ENCODE measurements around the gene SLC25A36. TPM values are rescaled to one million over a fixed set of nuclear protein-coding genes. Genes with fewer than 3 reads are reported as not detected.

The SLC25A36 gene
- total RNA-seq, 1 experiment from 2014 or later = 78.4 TPM

DNA sequence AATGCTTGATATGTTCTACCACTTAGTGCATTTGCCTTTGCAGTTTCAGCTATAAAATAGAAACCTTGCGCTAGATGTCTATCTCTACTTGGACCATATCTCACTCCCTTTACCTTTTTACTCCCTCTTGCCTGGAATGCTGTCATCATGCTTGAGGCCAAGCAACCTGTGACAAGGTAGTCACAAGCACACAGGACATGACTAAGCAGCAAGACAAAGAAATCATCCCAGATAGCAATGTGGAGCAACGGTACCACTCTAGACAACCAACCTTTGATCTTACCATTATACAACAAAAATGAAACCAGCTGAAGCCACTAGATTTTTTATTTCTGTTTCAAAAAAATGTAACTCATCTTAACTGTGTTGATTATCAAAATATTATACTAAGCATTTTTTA is 59.0 kb downstream of the SLC25A36 start:
- Mint-ChIP-seq H3K27ac (no peak overlapping the region), H3K36me3 (no peaks in the 10 kb centered on the region)
- CTCF ChIA-PET = interaction anchor here (0.8 to 3.3 kb wide), 18 partner anchors 11 to 278 kb away, joined by 3 to 36 read pairs (median 4); partner anchors contain the start of gene PXYLP1

DNA sequence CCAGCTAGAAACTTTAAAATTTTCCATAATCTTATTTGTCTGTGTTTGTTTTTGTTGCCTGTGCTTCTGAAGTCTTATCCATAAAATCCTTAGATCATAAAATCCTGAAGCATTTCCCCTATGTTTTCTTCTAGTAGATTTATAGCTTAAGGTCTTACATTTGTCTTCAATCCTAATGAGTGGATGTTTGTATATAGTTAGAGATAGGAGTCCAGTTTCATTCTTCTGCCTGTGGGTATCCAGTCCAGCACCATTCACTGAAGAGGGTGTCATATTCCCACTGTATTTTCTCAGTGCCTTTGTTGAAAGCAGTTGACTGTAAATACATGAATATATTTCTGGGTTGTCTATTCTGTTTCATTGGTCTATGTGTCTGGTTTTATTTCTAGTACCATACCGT is 64.7 kb downstream of the SLC25A36 start:
- H3K27me3 Mint-ChIP-seq (ENCODE audit: low read depth) = no peaks in the 10 kb centered on the region; the same call in 1 of the 2 replicates
- no peaks in the 10 kb centered on the region for H3K9me3 Mint-ChIP-seq
- peaks cover 1% of the 10 kb centered on the region; the same call in 1 of the 2 replicates for H3K4me1 Mint-ChIP-seq
- DNase-seq (ENCODE audit: low spot score) = no peak
- ATAC-seq = no peak
- TF ChIP-seq ZNF232 (CRISPR knock-in tag; IDR thresholded peaks at IDR 0.05) (no peak), ZNF263 (CRISPR knock-in tag; IDR thresholded peaks at IDR 0.05; ENCODE audit: low read depth) (no peak), NFYB (CRISPR knock-in tag; conservative IDR thresholded peaks at IDR 0.05; ENCODE audit: low read depth) (no peak), MYBL2 (CRISPR knock-in tag; IDR thresholded peaks at IDR 0.05) (no peak), IRF1 (CRISPR knock-in tag; IDR thresholded peaks at IDR 0.05) (no peak), SP1 (CRISPR knock-in tag; conservative IDR thresholded peaks at IDR 0.05) (no peak), CBFB (CRISPR knock-in tag; IDR thresholded peaks at IDR 0.05; ENCODE audit: low read depth) (no peak)
- no peak overlapping the region for H3K27ac Mint-ChIP-seq
- POLR2A ChIA-PET = no interaction called here
- CTCF ChIA-PET = interaction anchor here (0.7 to 1.5 kb wide), 3 partner anchors 45 to 302 kb away, joined by 3 to 6 read pairs (median 5); partner anchors contain the start of gene SPSB4
- no peak overlapping the region for H3K4me3 Mint-ChIP-seq
- H3K36me3 Mint-ChIP-seq = no peaks in the 10 kb centered on the region

More for the DNA sequence above, 59.0 kb downstream of the SLC25A36 start:
- no peaks in the 10 kb centered on the region for H3K4me1 Mint-ChIP-seq
- TF ChIP-seq ZNF263 (CRISPR knock-in tag; IDR thresholded peaks at IDR 0.05; ENCODE audit: low read depth) (no peak), ARID4B (CRISPR knock-in tag; IDR thresholded peaks at IDR 0.05; ENCODE audit: borderline replicate concordance) (no peak), JUN (CRISPR knock-in tag; IDR thresholded peaks at IDR 0.05) (no peak), ZBTB21 (CRISPR knock-in tag; IDR thresholded peaks at IDR 0.05; ENCODE audit: borderline replicate concordance) (no peak)
- ATAC-seq = no peak
- no peak for DNase-seq (ENCODE audit: low spot score)
- peaks cover 12% of the 10 kb centered on the region for H3K9me3 Mint-ChIP-seq
- H3K27me3 Mint-ChIP-seq (ENCODE audit: low read depth) = no peaks in the 10 kb centered on the region
- POLR2A ChIA-PET = no interaction called here
- no peak overlapping the region for H3K4me3 Mint-ChIP-seq

GRCh38 chr3:141009496-141009895 is 67.9 kb downstream of the SLC25A36 start:
- Mint-ChIP-seq H3K27ac (no peak overlapping the region), H3K4me3 (no peak overlapping the region), H3K9me3 (no peaks in the 10 kb centered on the region), H3K36me3 (no peaks in the 10 kb centered on the region), H3K4me1 (peaks cover 20% of the 10 kb centered on the region), H3K27me3 (ENCODE audit: low read depth) (no peaks in the 10 kb centered on the region; the same call in 1 of the 2 replicates)
- no peak for TF ChIP-seq JAZF1 (CRISPR knock-in tag; IDR thresholded peaks at IDR 0.05)
- no peak for TF ChIP-seq ARID4B (CRISPR knock-in tag; IDR thresholded peaks at IDR 0.05; ENCODE audit: borderline replicate concordance)
- TF ChIP-seq E2F1 (CRISPR knock-in tag; IDR thresholded peaks at IDR 0.05) = no peak
- TF ChIP-seq ZNF138 (CRISPR knock-in tag; conservative IDR thresholded peaks at IDR 0.05) = no peak
- TF ChIP-seq, protein P1, sequence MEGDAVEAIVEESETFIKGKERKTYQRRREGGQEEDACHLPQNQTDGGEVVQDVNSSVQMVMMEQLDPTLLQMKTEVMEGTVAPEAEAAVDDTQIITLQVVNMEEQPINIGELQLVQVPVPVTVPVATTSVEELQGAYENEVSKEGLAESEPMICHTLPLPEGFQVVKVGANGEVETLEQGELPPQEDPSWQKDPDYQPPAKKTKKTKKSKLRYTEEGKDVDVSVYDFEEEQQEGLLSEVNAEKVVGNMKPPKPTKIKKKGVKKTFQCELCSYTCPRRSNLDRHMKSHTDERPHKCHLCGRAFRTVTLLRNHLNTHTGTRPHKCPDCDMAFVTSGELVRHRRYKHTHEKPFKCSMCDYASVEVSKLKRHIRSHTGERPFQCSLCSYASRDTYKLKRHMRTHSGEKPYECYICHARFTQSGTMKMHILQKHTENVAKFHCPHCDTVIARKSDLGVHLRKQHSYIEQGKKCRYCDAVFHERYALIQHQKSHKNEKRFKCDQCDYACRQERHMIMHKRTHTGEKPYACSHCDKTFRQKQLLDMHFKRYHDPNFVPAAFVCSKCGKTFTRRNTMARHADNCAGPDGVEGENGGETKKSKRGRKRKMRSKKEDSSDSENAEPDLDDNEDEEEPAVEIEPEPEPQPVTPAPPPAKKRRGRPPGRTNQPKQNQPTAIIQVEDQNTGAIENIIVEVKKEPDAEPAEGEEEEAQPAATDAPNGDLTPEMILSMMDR (IDR thresholded peaks at IDR 0.05) = no peak
- TF ChIP-seq CREM (CRISPR knock-in tag; IDR thresholded peaks at IDR 0.05) = no peak
- TF ChIP-seq ELF4 (CRISPR knock-in tag; IDR thresholded peaks at IDR 0.05; ENCODE audit: low read depth) = no peak
- no peak for TF ChIP-seq USF2 (CRISPR knock-in tag; IDR thresholded peaks at IDR 0.05)
- no peak for TF ChIP-seq TEAD1 (CRISPR knock-in tag; IDR thresholded peaks at IDR 0.05)
- ChIA-PET POLR2A (no interaction called here), CTCF (interaction anchor here (0.9 to 5.8 kb wide), 6 partner anchors 10 to 184 kb away, joined by 3 to 40 read pairs (median 19); partner anchors contain the start of gene SPSB4)
- DNase-seq (ENCODE audit: low spot score) (no peak), ATAC-seq (no peak)
